Measurements from ENCODE around the gene OR52A1. TPM values are rescaled to one million over a fixed set of nuclear protein-coding genes. Genes with fewer than 3 reads are reported as not detected.
"Not testable (repeated sequence)": the region's sequence is repeated elsewhere in the genome, so short reads cannot be mapped to it uniquely, and the experiment has no call there.

The OR52A1 gene
- total RNA-seq, result not detected in 2 replicates

DNA sequence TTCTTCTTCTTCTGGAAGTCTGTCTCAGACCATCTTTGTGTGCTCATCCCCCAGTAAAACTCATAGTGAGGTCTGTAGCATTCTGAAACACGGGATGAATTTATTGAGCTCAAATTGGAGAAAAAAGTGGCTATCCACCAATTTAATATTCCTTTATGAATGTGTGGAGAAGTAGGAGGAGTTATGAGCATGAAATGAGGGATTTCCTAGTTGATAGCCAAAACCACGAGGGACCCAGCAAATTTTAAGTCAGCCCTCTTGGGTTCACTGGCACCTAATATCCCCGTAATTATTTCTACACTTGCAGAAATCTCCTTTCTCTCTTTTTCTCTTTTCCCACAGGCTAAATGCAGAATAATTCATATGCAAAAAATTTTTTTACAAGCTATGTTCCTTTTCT is at the start of gene OR52A1:
Gene OR52A1 (minus strand): TSS at position 101 of the 400 bp plus-strand sequence. CDS start 2,388 bp downstream, outside the sequence.
- DNase-seq, result no peak

DNA sequence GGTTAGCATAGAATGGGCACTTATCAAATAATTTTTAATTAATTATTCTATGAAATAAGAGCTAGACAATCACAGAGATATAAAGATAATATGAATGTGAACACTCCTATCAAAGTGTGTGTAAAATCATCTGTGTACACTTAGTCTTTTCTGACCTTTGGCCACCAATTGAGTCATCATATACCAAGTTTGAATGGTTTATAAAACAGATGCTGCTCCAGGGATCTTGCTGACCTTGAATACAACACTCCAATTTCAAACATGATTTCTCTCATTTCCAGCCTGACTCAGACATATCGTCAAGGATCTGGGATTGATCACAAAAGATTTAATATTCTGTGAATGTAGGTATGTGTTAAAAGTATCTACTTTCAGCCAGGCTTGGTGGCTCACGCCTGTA is 48.8 kb upstream of the OR52A1 start:
- no peak for DNase-seq

DNA sequence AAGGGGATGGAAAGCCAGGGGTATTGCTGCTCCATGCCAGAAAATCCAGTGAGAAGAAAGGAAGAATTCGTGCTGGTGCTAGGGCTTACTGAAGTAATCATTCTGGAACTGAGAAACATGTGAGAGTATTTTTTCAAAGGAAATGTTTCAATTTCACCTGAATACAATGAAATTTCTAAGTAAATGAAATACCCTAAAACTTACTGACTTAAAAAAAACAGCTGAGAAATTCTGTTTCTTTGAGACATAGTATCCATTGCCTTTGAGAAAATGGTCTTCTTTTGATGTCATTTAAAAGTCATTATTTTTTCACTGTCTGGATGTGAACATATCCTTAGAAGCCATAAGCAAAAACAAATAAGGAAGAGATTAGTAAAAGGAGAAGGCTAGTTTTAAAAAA is 46.0 kb upstream of the OR52A1 start, which contains the start of gene OR51V1:
Gene OR51V1 (minus strand): TSS at position 101 of the 400 bp plus-strand sequence. CDS start 0 bp downstream, at position 101.
- no peak for DNase-seq

DNA sequence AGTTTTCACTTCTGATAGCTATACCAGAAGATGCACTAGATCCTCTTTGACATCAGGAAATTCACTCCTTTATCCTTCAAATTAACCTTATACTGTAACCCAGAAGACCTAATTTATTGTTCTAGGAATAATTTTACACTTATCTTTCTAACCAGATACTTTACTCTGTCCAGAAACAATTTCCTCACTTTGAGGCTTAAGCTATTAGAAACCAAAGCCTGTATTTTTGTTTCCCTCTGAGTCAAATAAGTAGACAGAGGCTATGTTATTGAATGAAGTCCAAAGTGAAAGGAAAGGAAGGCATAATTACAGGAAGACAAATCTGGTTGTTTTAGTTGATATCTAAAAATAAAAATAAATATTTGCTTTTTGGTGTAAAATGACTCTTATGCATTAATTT is 43.7 kb upstream of the OR52A1 start:
- DNase-seq, result no peak

- no peak for DNase-seq
Measured at GRCh38 chr11:5197536-5197935, 43.0 kb upstream of the OR52A1 start.

GRCh38 chr11:5196731-5197130 is 42.2 kb upstream of the OR52A1 start:
- no peak for DNase-seq

DNA sequence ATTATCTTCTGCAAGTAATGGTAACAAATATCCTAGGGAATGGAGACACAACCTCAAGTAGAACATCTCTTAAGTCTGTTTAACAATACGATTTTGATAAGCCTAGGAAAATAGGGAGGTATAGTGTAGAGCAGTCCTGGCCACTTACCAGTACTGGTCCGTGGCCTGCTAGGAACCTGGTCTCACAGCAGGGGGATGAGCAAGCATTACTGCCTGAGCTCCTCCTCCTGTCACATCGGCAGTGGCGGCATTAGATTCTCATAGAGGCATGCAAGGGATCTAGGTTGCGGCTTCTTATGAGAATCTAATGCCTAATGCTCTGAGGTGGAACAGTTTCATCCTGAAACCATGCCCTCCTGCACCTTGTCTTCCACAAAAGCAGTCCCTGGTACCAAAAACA is 41.5 kb upstream of the OR52A1 start:
- no peak for DNase-seq

DNA sequence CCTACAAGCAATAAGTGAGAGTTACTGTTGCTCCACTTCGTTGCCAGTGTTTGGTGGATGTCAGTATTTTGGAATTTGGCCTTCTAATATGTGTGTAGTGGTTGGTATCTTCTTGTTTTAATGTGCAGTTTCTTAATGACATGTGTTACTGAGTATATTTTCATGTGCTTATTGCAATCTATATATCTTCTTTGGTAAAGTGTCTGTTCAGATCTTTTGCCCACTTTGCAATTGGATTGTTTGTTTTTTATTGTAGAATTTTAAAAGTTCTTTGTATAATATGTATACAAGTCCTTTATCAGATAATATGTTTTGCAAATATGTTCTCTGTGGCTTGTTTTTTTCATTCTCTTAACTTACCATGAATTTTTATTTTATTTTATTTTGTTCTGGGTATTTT is 38.2 kb upstream of the OR52A1 start:
- no peak for DNase-seq

DNA sequence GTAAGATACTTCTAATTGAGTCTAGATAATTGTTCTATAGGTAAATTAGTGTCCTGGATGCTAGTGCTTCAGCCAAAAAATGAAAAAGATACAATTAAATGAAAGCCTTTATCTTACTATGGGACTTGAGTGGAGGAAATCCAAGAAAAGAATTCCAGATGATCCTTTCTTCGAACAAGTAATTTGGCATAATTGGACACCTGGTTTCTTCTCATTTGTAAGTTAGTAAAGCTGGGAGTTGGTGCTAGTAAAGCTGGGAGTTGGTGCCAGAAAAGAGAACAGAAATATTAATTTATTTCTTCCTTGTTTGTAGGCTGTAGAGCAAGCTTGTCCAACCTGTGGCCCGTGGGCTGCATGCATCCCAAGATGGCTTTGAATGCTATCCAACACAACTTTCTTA is 33.6 kb upstream of the OR52A1 start:
- no peak for DNase-seq

DNA sequence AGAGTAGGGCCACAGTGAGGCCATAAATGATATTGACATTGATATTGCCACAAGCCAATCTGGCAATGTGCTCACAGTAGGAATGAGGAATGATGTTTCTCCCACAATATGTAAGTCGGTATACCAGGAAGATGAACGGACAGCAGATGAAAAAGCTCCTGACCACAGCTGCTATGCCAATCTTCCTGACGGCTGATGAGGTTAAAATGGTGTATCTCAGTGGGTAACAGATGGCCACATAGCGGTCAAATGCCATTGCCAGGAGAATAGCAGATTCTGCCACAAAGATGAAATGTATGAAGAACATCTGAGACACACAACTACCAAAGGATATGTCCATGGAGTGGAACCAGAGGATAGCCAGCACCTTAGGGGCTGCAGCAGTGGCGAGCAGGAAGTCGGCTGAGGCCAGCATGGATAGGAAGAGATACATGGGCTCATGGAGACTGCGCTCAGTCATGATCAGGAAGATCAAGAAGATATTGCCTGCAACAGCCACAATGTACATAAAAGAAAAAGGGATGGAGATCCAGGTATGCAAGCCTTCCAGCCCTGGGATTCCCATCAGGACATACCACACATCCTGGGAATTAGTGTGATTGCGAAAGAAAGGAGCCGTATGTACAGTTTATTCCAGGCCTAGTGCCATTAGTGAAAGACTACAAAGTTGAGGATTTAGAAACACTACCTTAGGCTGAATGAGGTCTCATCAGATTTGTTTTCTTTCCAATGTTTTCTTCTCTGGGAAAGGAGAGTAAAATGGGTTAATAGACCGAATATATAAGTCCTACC is 23.7 kb upstream of the OR52A1 start:
- DNase-seq, result no peak

DNA sequence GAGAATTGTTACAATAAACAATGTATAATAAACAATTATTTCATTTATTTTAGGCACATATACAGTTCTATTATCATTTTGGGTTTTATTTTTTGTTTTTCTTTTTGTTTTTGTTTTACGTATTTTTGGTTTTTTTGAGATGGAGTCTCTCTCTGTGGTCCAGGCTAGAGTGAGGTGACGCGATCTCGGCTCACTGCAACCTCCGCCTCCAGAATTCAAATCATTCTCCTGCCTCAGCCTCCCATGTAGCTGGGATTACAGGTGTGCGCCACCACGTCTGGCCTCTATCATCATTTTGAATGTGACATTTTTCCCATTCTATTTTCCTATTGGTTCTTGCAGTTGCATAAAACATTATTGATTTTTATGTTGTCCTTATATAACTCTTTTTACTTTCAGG is 20.4 kb upstream of the OR52A1 start:
- no peak for DNase-seq

DNA sequence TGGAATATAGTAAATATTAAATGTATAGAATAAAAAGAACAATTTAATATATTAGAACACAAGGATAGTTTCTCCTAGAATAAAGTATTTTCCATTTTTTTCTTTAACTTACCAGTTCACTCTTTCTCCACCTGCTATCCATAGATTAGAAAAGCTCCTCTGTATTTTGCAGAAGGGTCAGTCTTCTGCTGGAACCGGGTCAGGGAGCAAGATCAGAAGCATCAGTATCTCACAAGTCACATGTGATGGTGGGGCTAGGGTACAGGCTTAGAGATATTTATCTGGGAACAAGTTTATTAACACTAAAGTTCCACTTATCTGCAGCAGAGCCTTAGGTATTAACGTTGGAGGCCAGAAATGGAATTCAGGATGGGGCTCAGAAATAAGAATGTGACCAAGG is 17.3 kb upstream of the OR52A1 start:
- DNase-seq, result no peak

GRCh38 chr11:5165898-5166297 is 11.3 kb upstream of the OR52A1 start:
- not testable (repeated sequence) for DNase-seq

DNA sequence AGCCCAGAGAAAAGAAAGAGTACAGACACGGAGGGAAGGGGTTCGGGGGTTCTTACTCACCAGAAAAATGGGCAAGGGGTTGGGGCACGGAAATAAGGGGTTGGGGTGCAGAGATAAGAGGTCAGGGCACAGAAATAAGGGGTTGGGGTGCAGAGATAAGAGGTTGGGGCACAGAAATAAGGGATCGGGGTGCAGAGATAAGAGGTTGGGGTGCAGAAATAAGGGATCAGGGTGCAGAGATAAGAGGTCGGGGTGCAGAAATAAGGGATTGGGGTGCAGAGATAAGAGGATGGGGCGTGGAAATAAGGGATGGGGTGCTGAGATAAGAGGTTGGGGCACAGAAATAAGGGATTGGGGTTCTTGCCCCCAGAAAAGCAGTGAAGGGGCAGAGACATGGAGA is 10.2 kb upstream of the OR52A1 start:
- not testable (repeated sequence) for DNase-seq

DNA sequence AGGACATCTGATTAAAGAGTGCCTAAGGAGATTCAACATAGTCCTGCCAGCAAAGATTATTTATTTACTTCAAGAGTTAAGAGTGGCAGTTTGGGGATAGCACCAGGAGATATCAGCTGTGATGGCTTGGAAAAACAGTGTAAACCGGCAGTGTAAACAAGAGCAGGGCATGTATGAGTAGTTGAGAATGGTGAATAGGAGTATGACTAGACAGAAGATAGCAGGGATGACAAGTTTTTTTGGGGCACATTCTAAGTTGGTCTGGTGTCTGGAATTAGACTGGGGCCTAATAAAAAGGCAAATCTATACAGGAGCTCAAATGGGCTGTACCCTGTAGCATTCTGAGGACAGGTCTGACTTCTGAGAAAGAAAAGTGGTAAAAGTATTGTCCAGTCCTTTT is 6.5 kb upstream of the OR52A1 start:
- DNase-seq, result not testable (repeated sequence)

- not testable (repeated sequence) for DNase-seq
Measured at GRCh38 chr11:5160217-5160616, 5.7 kb upstream of the OR52A1 start.

- no peak for DNase-seq
Measured at GRCh38 chr11:5159806-5160205, 5.2 kb upstream of the OR52A1 start.

GRCh38 chr11:5153574-5154431 is 754 bp downstream of the OR52A1 start:
- DNase-seq, result no peak

DNA sequence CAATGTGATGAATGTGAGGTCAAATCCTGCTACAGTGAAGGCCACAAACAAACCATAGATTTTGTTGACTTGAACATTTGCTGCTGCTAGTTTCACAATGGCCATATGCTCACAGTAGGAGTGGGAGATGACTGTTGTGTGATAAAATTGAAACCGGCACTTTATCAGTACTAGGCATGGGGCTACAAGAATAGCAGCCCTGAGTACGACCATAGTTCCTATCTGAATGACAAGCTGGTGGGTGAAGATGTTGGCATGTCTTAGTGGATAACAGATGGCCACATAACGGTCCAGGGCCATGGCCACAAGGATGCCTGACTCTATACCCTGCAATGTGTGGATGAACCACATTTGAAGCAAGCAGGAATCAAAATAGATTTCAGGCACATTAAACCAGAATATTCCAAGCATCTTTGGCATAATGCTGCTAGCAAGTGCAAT is 2.8 kb downstream of the OR52A1 start:
- DNase-seq, result no peak

GRCh38 chr11:5144206-5144605 is 10.4 kb downstream of the OR52A1 start:
- not testable (repeated sequence) for DNase-seq

GRCh38 chr11:5137996-5138395 is 16.6 kb downstream of the OR52A1 start, which contains the start of gene OR52A5:
TSS of gene OR52A5 (minus strand) at chr11:5138356. CDS start at chr11:5132642, 5,714 bp downstream.
- DNase-seq, result no peak

- no peak for DNase-seq
Measured at GRCh38 chr11:5137014-5137413, 17.5 kb downstream of the OR52A1 start.

- no peak for DNase-seq
Measured at GRCh38 chr11:5136261-5136660, 18.3 kb downstream of the OR52A1 start.
